HG03280 (cell line): ENCODE data around the gene PEF1.

Experiments used
- ATAC-seq: cut with Tn5 transposase; IDR thresholded peaks from one replicate; pipeline ENCODE4 v1.9.1; 2021; ENCODE audit warnings: mild to moderate bottlenecking, moderate library complexity; ENCODE audit not compliant: unreplicated experiment

Gene PEF1

DNA sequence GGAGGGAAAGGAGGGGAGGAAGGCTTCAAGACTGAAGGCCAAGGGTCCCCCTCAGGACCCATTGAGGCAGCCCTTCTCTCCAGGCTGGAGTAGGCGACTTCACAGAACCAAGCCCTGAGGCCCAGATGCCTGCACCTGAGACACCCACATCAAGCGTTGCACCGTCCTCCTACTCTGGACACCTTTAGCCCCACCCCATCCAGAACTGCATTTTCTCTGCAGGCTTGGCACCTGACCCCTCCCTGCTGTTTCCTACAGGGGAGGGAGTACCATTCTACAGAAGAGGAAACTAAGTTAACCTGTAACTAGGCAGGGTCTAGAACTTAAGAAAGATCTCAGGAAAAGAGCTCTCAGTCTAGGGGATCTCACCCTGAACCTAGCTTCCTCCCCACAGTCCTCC lies 12.0 kb downstream of the PEF1 start:
- no peak for ATAC-seq

- ATAC-seq: no peak
Observed at GRCh38 chr1:31628931-31629556, 15.6 kb downstream of the PEF1 start.

GRCh38 chr1:31627930-31628559 lies 16.6 kb downstream of the PEF1 start:
- no peak for ATAC-seq

DNA sequence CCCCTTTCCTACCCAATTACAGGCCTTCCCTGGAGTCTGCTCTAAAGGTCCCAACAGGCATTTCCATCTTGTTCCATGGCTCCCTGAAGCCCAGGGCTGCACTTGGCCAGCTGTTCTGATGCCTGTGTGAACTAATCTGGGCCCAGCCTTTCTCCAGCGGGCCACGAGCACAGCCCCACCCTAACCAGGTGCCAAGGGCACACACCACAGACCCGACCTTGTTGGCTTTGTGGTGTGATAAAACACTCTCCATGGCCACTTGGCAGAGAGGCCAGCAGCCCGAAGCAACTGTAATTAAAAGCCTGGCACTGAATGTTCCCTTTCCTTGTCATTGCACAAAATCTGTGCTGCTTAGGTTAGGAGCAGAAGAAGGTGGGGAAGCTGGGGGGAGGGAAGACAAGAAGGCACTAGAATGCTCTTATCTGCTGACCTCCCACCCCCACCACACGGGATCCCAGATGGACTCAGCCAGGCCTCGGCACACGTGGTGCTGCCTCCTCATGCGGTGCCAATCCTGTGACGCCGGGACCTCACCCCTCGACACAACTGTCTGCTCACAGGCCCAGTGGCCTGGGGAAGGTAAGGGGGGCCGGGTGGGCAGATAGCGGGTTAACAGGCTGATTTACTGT lies 17.3 kb downstream of the PEF1 start:
- no peak for ATAC-seq

DNA sequence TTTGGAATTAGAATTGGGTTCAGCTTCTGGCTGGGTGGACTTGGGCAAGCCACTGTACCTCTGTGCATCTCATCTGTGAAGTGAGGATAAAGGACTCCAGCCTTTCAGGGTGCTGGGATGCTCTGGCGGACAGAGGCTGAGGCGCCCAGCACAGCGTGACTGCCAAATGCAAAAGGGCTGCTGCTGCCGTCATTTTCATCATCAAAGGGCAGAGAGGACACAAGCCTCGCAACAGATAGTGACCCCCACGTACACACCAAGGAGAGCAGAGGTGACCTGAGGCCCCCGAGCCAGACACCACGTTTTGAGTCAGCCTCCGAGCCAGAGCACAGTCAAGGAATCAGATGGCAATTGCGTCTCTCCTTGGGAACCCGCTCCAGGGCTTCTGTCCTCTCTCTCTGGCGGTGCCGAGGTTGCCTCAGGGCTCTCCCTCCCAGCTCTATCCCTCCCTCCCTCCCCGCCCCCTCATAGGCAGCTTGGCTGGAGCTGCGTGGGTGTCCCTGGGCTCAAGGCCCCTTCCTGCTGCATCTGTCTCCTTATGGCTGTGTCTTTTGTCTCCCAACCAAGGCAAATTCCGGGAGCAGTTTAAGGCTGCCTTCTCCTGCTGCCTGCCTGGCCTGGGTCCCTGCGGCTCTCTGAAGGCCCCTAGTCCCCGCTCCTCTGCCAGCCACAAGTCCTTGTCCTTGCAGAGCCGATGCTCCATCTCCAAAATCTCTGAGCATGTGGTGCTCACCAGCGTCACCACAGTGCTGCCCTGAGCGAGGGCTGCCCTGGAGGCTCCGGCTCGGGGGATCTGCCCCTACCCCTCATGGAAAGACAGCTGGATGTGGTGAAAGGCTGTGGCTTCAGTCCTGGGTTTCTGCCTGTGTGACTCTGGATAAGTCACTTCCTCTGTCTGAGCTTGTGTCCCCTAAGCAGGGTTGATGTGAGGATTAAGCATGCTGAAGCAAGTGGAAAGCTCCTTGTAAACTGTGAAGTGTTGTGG lies 18.2 kb downstream of the PEF1 start:
- no peak for ATAC-seq

DNA sequence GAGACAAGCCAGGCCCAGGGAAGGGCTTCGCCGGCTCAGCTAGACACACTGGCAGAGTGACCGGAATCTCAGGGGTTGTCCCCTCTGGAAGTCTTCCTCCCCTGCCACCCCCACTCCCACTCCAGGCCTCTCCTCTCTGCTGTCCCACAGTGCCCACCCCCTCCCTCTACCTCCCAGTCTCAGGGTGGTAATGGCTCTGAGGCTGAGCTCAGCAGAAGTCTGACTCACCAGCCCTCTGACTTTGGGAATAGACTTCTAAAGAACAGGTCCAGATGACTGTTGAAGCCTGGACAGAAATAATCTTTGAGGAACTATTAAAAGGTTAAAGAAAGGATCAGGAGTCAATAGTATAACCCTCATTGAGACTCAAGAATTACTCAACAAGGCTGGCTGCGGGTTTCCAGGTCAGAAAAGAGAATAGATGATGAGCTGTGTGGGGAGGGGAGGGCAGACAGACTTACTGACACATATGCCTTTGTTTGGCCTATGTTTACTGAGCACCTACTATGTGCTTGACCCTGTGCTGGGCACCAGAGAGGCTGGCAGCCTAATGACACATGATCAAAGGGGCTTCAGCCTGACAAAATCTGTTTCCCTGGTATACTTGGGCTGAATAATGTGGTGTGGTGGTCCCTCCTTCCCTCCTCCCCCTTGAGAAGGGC lies 19.0 kb downstream of the PEF1 start:
- ATAC-seq: no peak

- ATAC-seq: no peak
Observed at GRCh38 chr1:31624731-31625514, 19.8 kb downstream of the PEF1 start.

- no peak for ATAC-seq
Observed at GRCh38 chr1:31624309-31624708, 20.4 kb downstream of the PEF1 start.

GRCh38 chr1:31623365-31623764 lies 21.3 kb downstream of the PEF1 start:
- no peak for ATAC-seq

- ATAC-seq: no peak
Observed at GRCh38 chr1:31621847-31622730, 22.6 kb downstream of the PEF1 start.

- ATAC-seq: no peak
Observed at GRCh38 chr1:31621498-31621820, 23.2 kb downstream of the PEF1 start.

DNA sequence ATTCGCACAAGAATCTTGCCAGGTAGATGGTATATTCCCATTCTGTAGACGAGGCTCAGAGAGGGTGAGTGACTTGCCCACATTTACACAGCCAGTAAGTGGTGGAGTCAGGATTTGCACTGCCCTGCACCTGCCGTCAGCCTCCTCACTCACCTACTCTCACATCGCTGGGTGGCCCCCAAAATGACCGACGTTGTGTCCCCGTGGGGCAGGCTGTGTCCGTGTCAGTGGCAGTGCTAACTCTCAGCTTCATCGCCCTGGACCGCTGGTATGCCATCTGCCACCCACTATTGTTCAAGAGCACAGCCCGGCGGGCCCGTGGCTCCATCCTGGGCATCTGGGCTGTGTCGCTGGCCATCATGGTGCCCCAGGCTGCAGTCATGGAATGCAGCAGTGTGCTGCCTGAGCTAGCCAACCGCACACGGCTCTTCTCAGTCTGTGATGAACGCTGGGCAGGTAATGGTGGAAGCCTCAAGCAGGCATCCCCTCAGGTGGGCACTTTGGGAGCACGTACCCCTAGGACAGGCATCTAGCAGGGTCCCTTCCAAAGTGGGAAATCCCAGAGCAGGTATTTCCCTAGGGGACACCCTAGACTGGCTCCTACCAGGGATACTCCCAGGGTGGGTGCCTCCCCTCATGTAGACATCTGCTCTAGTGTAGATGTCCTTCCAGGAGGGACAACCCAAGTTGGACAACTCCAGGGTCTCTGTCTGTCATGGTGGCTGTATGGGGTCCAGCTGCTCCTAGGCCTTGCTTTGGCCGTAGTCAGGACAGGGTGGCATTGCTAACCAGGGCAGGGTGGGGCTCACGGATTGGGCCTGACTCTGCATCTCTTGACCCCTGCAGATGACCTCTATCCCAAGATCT lies 23.8 kb downstream of the PEF1 start:
- no peak for ATAC-seq

DNA sequence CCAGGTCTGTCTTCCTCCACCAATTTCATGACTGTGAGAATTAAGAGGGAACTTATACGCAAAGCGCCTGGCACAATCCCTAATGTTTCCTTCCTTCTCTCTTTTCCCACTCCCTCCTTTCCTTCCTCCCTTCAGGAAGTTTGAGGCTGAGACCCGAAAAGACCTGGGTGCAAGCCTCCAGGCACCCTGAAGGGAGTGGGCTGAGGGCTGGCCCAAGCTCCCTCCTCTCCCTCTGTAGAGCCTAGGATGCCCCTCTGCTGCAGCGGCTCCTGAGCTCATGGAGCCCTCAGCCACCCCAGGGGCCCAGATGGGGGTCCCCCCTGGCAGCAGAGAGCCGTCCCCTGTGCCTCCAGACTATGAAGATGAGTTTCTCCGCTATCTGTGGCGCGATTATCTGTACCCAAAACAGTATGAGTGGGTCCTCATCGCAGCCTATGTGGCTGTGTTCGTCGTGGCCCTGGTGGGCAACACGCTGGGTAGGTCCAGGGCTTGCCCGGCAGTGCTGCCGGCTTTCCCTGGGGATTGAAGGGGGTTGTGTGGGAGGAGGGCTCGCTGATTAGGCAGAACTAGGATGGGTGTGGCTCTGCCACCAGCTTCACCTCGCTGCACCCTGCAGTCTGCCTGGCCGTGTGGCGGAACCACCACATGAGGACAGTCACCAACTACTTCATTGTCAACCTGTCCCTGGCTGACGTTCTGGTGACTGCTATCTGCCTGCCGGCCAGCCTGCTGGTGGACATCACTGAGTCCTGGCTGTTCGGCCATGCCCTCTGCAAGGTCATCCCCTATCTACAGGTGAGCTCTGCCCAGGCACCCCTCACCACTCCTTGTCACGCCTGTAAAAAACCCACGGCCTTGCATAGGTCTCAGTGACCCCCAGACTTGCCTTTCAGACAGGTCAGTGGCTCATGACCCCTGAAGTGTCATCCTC lies 25.5 kb downstream of the PEF1 start:
- ATAC-seq: no peak

DNA sequence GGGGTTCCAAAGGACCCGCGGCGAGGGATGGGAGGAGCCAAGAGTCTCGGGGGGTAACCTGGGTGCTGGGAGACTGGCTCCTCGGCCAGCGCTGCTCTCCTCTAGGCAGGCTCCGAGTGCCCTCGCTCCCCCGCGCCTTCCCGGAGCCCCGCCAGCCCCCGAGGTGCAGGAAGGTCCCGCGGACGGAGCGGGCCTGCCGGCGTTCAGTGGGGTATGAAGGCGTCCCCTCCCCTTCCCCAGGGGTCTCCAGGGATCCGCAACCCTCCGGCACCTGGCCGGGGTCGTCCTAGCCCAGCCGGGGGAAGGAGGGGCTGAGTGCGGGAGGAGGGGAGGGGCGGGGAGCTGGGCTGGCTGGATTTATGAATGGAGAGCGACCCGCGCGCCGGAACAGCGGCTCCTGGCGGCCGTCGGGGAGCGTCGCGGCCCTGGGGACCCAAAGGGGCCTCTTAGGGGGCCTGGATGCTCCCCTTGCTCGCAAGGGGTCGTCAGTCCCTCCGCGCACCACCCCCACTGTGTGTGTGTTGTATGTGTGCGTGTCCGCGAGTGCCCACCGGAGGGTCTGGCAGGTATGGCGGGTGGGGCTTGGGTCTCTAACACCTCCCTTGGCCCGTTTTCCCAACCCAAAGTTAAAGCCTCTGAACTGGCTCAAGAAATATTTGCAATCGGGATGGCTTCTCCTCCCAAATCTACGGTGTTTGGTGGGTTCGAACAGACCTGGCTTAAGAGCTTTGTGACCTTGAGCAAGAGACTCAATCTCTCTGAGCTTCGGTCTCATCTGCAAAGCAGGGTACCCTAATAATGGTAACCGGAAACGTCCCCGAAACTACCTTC lies 26.5 kb downstream of the PEF1 start:
- ATAC-seq: no peak

DNA sequence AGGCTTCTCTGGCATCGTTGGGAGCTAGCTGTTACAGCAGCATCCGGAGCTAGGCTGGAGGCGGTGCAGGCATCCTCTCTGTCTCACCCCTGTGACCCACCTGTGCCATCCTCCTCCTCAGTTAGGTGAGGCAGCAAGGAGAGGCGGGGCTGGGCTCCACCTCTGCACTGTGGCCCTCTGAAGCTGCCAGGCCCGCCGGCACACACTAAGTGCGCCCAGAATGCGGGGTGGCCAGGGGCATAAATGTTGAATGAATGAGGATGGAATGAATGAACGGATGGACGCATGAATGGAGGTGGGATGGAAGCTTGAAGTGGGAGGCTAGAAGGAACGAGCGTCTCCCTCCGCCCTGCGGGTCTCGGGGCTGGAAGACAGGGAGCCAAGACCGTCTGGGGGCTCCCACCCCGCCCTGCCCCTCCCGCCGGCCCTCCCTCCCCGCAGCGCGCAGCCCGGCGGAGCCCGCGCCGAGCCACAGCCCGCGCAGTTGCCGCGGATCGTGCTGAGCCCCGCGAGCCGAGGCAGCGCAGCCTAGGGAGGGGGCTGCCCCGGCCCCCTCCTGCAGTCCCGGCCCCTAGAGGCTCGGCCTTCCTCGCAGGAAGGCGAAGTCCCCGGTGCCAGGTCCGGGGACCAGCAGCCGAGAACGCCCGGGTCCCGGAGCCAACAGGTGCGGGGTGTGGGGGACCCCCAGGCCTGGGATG lies 27.3 kb downstream of the PEF1 start, which contains the start of gene HCRTR1:
Gene HCRTR1 (plus strand): TSS at position 472 of the 698 bp plus-strand sequence. CDS start 1,504 bp downstream, outside the sequence.
- ATAC-seq: no peak
